Measurements from ENCODE around the gene PRICKLE4. TPM values are rescaled to one million over a fixed set of nuclear protein-coding genes. Genes with fewer than 3 reads are reported as not detected.
"Not testable (repeated sequence)": the region's sequence is repeated elsewhere in the genome, so short reads cannot be mapped to it uniquely, and the experiment has no call there.

The PRICKLE4 gene
- polyA plus RNA-seq, 3 donors: 3.2 to 7.0 (median 6.0) TPM

GRCh38 chr6:41791984-41792383 lies 11.4 kb downstream of the PRICKLE4 start:
- DNase-seq: no peak

GRCh38 chr6:41796474-41796873 lies 15.9 kb downstream of the PRICKLE4 start:
- DNase-seq: no peak

- DNase-seq: peak; percentile 36
Measured at GRCh38 chr6:41798901-41799558, 18.4 kb downstream of the PRICKLE4 start.

GRCh38 chr6:41799559-41799911 lies 19.0 kb downstream of the PRICKLE4 start:
- peak; percentile 17 for DNase-seq

GRCh38 chr6:41801380-41801779 lies 20.8 kb downstream of the PRICKLE4 start:
- DNase-seq: no peak

GRCh38 chr6:41805830-41806774 lies 25.5 kb downstream of the PRICKLE4 start:
- no peak for DNase-seq

GRCh38 chr6:41811095-41811494 lies 30.5 kb downstream of the PRICKLE4 start:
- no peak for DNase-seq

GRCh38 chr6:41811946-41812345 lies 31.4 kb downstream of the PRICKLE4 start:
- not testable (repeated sequence) for DNase-seq

- no peak for DNase-seq
Measured at GRCh38 chr6:41813469-41813868, 32.9 kb downstream of the PRICKLE4 start.

GRCh38 chr6:41813956-41814355 lies 33.4 kb downstream of the PRICKLE4 start:
- no peak for DNase-seq

GRCh38 chr6:41814629-41815028 lies 34.0 kb downstream of the PRICKLE4 start:
- no peak for DNase-seq

GRCh38 chr6:41815587-41815986 lies 35.0 kb downstream of the PRICKLE4 start:
- no peak for DNase-seq

GRCh38 chr6:41818271-41819054 lies 37.9 kb downstream of the PRICKLE4 start:
- no peak for DNase-seq

- DNase-seq: no peak
Measured at GRCh38 chr6:41821266-41821665, 40.7 kb downstream of the PRICKLE4 start.

- DNase-seq: no peak
Measured at GRCh38 chr6:41822021-41822420, 41.4 kb downstream of the PRICKLE4 start.

- DNase-seq: no peak
Measured at GRCh38 chr6:41823178-41823577, 42.6 kb downstream of the PRICKLE4 start.

- DNase-seq: no peak
Measured at GRCh38 chr6:41824571-41825569, 44.3 kb downstream of the PRICKLE4 start.

- no peak for DNase-seq
Measured at GRCh38 chr6:41826343-41827022, 45.9 kb downstream of the PRICKLE4 start.

- DNase-seq: no peak
Measured at GRCh38 chr6:41832263-41832662, 51.7 kb downstream of the PRICKLE4 start.

GRCh38 chr6:41836022-41836659 lies 55.6 kb downstream of the PRICKLE4 start:
- no peak for DNase-seq
